Kidney capillary endothelial cell (primary cell): ENCODE data around the gene YTHDF1.
"Not testable (repeated sequence)": the region's sequence is repeated elsewhere in the genome, so short reads cannot be mapped to it uniquely, and the experiment has no call there.

ENCODE experiments used
- DNase-seq: peaks from one replicate; pipeline ENCODE4 v3.0.0-alpha.2; 2018; ENCODE audit warnings: low spot score

The YTHDF1 gene

DNA sequence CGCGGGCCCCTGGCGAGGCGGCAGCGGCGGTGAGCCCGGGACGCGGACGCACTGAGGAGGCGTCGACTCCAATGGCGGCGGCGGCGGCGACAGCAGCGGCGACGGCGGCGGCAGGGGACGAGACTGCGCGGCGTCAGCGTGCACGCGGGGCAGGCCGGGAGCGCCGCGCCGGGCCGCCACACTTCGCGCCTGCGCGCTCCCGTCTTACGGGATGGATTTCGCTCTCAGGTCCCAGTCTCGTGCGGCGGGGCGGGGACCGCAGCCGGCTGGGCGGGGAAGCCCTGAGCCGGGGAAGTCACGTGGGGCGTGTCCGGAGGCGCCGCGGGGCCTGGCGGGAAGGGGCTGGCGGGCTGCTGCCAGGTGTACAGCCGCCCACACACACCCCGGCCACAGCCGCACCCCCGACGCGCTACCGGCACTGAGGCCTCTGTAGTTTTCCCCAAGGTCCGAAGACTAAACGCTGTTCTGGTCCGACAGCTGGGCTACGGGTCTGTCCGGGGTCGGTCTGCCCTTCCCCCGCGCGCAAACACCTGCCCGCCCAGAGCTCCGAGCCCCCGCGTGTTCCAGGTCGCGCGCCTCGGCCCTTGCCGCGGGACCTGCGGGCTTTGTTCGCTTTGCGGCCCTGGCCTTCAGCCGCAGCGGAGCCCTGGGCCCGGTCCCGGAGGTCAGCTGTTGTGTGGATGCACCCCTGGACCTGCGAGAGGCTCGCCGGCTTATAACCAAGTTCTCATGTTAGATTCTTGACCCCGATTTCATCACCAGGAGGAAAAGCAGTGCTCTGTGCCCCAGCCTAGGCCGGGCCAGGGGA lies at the start of gene YTHDF1:
YTHDF1 (minus strand) TSS at position 91 of the 808 bp plus-strand sequence. CDS start 239 bp downstream, outside the sequence.
- peak; percentile 93 for DNase-seq

DNA sequence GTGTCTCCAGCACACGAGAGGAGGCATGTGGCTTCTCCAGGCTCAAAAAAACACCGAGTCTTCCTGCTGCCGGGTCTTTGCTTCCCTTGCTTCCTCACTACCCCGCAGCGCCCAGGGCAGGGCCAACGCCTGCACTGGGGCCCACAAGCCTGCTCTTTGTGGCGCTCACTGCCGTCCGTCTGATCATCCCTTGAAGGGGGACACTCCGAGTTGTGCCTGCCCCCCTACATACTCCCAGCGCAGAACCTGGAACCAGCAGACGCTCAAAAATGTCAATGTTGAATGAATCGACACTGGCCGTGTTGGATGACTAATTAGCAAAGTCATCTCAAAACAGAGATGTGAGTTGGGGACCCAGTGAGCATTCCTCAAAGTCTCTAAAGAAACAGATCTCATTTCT lies 48.6 kb upstream of the YTHDF1 start:
- DNase-seq = no peak

DNA sequence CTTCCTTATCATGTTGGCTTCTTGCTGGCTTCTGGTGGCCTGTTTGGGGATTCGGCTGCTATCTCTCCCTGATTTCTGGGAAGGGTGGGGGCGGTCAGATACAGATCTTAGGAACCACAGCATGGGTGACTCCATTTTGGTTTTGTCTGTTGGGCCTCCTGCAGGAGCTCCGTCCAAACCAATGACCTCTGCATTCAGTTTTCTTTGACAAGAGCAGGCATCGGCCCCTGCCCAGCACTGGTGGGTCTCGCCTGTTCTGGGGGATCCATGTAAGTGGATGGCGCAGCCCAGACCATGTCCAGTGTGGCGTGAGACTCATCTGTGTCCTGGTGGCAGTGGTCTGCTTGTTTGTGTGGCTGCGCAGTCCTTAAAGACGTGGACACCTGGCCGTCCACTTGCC lies 48.1 kb upstream of the YTHDF1 start:
- no peak for DNase-seq

DNA sequence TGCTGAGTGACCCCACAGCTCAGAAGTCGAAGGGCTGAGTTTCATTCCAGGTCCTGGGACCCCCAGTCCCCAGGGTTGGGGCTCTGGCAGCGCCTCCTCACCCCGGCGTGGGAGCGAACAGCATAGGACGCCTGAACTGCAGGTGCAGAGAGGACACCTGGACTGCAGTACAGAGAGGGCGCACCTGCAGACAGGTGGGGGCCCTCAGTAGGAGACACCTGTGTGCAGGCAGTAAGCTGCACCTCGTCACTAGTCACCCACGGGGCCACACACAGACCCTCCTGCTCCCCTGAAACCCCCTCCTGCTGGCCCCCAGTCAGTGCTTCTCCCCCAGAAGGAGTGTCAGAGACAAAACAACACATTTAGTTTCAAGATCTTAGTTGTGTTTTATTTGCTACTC lies 46.9 kb upstream of the YTHDF1 start:
- DNase-seq = no peak

DNA sequence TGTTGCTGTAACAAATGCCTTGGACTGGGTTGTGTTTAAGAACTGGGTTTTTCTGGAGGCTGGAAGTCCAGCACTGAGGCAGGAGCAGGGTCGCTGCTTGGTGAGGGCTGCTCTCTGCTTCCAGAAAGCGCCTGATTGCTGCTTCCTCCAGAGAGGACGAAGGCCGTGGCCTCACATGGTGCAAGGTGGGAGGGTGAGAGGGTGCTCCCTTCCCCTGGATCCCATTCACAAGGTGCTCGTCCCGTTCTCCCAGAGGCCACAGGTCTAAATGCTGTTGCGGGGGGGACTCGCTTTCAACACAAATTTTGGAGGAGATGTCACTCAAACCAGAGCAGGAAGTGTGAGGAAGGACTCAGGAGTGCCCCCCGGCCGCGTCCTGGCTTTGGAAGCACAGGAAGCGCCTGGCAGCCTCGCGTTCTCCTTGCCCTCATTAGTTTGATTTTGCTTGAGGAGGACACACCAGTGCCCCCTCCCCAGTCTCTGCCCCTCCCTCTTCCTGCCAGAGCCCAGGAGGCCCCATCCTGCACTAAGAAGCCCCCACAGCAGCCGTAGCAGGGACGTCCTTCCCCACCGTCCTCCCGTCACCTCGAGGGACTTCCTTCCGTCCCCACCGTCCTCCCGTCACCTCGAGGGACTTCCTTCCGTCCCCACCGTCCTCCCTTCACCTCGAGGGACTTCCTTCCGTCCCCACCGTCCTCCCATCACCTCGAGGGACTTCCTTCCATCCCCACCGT lies 46.0 kb upstream of the YTHDF1 start:
- DNase-seq = no peak

DNA sequence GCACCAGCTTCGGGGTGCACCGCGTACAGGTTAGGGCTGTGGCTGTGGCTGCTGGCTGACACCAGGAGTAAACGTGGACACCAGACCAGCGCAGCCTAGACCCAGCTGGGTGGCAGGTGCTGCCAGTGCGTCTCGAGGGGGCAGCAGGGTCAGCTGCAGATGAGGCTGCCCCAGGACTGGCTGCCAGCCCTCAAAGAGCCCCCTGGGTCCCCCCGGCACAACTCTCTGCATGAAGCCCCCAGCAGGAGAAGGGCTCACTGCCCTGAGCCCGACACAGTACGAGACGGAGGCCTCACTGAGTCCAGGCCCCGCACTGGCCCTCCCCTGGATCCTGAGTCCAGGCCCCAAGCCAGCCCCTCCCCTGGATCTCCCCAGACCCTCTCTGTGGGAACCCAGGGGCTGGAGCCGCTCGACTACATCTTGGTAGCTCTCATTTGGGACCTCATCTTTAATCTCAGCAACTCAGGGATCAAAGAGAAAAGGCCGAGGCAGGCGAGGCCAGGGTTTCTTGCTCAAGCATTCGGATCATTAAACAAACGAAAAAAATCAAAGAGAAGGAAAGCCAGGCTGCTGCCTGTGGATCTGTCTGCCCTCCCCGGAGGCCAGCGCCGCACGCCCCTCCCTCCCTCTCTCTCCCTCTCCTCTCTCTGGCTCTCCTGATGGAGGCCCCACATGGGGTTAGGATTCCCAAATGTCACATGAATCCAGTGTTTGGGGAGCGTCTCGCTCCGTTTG lies 45.3 kb upstream of the YTHDF1 start:
- DNase-seq = no peak

DNA sequence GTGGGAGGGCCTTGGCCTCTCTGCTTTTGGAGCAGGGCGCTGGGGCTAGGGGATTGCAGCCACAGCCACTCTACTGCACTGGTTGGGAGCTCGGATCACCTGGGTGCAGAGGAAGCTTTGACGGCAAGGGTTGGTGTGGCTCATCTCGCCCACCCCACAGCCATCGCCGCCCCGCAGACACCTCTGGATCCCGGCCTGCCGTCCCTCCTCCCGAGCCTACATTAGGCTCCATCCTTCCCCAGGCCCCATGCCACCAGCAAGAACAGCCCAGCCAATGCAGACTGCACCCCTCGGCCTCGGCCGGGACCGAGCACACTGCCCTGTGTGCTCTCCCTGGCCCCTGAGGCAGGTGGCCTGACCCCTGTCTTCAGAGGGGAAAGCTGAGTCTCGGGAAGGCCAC lies 44.6 kb upstream of the YTHDF1 start:
- DNase-seq = no peak

DNA sequence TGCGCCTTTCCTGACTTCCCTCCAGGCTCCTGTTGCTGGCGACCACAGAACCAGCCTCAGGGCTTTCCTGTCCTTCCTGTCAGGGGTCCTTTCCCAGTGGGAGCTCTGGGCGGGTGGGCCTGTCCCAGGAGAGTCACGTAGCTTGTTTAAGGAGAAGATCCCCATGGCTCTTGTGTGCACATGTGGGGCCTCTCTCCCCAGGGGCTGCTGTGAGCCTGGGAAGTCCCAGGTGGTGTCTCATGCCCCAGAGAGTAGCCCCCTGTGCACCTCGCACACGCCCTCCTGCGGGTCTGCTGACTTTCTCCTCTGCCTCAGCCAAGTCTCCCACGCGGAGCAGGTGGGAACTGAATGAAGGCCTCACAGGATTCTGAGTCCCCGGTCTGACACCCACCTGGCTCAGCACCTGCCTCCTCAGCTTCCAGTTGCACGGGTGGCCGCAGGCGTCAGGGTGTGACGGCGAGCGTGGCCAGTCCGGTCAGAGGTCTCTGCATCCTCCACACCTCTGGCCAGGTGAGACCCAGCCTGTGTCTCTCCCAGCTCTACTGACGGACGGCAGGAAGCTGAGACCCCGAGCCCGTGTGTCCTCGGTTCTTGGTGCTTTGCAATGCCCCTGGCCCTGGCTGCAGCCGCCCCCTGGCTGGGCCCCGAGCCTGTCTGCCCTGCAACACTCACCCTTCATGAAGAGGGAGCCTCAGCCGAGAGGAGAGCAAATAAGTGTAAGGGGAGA lies 44.0 kb upstream of the YTHDF1 start:
- DNase-seq = no peak

DNA sequence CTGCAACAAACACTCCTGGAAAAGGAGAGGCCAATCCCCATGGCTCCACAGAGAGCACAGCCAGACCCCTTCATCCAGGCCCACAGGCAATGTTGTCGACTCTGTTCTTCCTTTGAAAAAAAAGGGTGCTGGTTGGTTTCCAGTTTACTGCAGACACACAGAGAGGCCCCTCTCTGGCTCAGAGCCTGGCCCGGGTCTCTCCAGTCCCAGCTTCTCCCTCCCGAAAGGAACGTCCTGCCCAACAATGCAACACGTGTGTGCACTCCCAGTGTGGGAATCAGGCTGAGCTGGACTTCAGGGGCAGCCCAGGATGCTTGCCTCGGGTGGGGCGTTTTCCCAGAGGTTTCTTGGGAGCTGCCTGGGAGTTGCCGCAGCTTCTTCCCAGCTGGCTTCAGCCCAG lies 42.9 kb upstream of the YTHDF1 start:
- DNase-seq = no peak

DNA sequence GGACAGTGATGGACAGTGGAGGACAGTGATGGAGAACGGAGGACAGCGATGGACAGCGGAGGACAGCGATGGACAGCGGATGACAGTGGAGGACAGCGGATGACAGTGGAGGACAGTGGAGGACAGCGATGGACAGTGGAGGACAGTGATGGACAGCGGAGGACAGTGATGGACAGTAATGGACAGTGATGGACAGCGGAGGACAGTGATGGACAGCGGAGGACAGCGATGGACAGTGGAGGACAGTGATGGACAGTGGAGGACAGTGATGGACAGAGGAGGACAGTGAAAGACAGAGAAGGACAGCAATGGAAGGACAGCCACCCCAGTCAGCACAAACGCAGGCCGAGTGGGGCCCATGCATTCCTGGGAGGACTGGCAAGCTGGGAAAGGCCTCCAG lies 41.7 kb upstream of the YTHDF1 start:
- no peak for DNase-seq

DNA sequence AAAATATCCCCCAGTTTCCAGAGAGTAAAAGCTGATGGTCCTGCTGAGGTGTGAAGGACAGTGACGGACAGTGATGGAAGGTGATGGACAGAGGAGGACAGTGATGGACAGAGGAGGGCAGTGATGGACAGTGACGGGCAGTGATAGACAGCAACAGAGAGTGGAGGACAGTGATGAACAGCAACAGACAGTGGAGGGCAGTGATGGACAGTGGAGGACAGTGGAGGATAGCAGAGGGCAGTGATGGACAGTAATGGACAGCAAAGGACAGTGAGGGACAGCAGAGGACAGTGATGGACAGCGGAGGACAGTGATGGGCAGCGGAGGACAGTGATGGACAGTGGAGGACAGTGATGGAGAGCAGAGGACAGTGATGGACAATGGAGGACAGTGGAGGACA lies 41.0 kb upstream of the YTHDF1 start:
- no peak for DNase-seq

DNA sequence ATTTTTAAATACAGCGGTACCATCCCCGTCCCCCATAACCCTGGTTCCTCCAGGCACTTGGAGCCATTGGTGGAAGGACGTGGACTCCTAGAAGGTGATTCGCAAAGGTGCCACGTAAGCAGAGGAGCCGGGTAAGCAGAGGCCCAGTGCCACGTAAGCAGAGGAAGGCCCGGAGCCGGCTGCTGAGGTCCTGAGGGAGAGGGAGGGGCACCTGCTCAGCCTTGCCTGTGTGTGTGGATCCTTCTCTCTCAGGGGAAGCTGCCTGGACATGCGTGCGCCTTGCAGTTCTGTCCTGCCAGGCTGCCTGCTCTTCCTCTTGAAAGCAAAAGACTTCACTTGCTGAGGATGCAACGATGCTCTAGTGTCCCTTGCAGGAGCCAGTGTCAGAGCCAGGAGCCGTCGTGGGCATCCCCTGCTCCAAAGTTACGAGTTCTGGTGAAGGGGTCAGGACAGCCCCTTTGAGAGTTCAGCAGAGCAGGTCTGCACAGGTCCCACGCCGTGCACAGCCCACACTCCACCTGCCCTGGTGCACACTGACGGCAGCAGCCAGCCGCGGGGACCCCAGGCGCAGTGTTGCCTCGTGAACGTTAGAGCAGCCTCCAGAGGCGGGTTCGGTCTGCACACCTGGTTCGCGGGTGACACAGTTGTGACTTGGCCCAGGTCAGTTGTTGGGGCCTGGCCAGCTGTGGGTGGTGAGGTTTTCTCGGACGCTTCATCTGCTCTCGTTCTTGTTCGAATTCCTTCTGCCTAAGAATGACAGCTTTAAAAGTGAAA lies 40.2 kb upstream of the YTHDF1 start:
- no peak for DNase-seq

DNA sequence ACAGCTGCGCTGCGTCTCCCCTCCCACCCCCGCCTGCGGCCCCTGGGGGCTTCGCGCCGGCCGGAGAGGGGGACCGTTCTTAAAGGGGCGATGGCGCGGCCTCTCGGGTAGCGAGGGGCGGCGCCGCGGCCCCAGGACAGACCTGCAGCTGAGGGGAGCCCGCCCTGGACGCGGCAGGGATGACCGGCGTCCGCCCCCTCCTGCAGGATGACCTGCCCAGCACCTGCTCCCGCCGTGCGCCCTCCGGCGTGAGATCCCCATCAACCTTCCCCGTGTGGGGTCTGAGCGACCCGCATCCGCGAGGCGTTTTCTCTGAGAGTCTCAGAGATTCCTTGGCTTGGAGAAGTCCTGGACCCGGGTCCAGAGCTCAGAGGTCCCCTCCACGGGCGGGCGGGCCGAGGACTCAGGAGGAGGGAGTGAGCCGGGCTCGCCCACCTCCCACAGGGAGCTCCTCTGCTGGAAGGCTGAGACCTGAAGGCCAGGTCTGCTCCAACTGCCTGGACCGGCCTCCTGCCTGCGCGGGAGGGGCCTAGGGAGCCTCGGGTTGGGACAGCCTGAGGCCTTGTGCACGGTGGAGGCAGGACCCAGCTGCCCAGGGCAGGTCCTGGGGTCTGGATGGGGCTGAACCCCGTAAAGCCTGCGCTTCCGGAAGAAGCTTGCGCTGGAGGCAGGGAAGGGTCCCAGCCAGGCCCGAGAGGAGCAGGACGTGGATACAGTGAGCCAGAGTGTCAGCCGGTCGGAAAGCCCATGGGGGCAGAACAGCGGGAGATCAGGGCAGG lies 38.9 kb upstream of the YTHDF1 start:
- no peak for DNase-seq

DNA sequence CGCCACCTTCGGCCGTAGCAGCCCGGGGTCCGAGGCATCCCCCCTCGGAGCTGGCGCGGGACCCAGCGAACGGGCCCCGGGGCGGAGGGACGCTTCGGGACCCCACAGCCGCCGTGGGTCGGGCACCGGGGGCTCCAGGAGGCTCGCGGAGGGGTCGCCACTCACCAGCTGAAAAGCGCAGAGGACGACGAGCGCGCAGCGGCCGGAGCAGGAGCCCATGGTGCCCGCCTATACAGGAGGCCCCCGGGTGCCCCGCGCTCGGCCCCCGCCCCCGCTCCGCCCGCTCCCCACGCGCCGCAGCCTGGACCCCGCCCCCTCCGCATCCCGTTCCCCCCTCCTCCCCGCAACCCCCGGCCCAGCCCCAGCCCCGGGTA lies 38.3 kb upstream of the YTHDF1 start, which contains the start of gene NKAIN4:
NKAIN4 (minus strand) TSS at position 232 of the 374 bp plus-strand sequence; CDS start at position 219, 13 bp downstream.
- no peak for DNase-seq

DNA sequence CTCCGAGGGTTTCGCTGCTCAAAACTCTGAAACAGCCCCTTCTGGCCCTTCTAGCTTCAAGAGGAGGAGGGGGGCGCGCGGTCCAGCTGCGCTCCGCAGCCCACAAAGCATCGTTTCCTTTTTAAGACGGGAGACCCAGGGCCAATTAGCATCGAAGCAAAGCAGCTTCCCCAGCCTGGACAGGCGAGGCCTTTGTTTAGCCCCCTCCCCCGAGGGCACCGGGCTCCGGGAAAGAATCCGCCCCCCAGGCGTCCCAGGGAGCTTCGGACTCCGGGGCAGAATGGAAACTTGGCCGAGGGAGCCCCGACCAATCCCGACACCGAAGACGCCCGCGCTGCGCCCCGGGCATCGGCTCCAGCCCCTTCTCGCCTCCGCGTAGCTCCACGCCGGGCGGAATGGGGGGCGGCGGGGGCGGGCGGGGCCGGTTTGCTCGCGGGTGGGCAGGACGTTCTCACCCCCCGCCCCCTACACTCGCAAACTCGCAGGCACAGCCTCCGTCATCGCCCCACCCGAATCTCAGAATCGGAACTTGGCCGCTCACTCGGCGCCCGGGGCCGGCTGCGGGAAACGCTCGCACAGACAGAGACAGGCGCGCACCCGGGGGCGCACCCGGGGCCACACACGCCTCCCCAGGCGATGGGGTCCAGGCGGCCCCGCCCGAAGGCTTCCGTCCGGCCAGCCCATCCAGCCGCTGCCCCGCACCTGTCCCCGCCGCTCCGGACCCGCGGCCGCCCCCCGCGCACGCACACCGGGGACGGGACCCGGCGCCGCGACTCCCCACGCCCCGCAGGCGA lies 37.7 kb upstream of the YTHDF1 start:
- no peak for DNase-seq

DNA sequence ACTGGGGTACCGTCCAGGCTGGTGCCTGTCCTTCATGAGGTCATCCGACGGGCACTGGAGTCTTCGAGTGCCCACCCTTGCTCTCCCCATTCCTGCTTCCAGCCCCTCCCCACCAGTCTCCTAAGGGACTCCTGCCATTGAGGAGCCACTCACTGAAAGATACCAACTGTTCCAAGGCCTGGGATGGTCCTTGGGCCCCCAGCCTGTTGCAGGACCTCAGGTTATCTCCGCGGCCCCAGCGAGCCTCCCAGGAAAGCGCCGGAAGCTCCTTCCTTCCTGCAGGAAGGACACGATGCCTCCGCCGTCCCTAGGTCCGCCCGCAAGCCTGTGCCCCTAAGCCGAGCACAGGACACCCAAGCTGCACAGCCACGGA lies 37.1 kb upstream of the YTHDF1 start:
- no peak for DNase-seq

DNA sequence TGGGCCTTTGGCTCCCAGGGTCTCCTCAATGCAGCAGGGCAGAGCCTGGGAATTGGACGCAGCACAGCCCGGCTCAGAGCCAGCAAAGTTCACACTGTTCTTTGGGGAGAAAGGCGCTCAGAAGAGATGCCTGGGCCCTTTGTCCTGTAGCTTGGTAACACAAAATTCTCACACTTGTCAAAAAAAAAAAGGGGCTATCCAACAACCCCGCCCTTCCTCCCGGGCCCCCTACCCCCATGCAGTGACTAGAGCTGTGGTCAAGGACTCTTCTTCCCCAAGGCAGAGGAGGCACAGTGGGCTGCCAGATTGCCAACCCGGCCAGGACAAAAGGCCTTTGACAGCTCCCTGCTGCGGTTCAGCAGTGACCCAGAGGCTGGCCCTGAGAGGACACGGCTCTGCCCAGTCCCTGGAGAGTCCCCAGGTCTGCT lies 36.4 kb upstream of the YTHDF1 start:
- no peak for DNase-seq

DNA sequence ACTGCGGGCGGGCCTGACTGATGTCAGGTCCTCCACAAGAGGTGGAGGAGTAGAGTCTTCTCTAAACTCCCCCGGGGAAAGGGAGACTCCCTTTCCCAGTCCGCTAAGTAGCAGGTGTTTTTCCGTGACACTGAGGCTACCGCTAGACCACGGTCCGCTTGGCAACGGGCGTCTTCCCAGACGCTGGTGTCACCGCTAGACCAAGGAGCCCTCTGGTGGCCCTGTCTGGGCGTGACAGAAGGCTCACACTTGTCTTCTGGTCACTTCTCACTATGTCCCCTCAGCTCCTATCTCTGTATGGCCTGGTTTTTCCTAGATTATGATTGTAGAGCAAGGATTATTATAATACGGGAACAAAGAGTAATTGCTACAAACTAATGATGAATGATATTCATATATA lies 35.4 kb upstream of the YTHDF1 start:
- not testable (repeated sequence) for DNase-seq

DNA sequence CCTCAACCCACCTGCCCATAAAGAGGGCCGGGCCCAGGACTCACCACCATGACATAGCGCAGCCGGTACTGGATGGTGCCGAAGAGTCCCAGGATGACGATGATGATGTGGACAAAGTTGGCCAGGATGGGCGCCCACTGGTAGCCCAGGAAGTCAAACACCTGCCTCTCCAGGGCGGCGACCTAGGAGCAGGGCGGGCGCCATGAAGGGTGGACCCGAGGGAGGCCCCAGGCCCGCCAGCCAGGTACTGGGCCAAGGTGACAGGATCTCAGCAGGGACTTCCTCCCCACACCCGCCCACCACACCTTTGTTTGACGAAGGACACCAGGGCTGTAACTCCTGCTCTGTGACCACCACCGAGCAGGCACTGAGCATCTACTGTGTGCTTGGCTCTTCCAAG lies 34.0 kb upstream of the YTHDF1 start:
- DNase-seq = no peak
